ENCODE data around the gene CCT5. TPM values are rescaled to one million over a fixed set of nuclear protein-coding genes. Genes with fewer than 3 reads are reported as not detected.

CCT5 gene
- total and polyA plus RNA-seq, 10 of the 15 experiments (the other 5 are each of a cell fraction or from before 2014, with no cell fraction given), result 376 to 637 (median 543) TPM

GRCh38 chr5:10265245-10266109 is 15.4 kb downstream of the CCT5 start:
- H3K27ac ChIP-seq (ENCODE audit: control insufficient read depth, insufficient read depth), result no peak overlapping the region
- CTCF ChIA-PET, result no interaction called here
- no peak overlapping the region for H2AFZ ChIP-seq (ENCODE audit: control insufficient read depth, low read depth, low read length)
- no peak overlapping the region for H3K9ac ChIP-seq (ENCODE audit: control insufficient read depth, insufficient read depth, low read length)
- intact Hi-C loops (cut with micrococcal nuclease; ENCODE audit: unreplicated experiment) (no loop called here), in situ Hi-C loops (cut with MboI) (no loop called here)
- H3K27me3 ChIP-seq (replicated peaks in 1 of 2; ENCODE audit: control insufficient read depth in 2 of 2, insufficient read depth in 2 of 2, low read length in 1 of 2), result no peaks in the 10 kb centered on the region
- H3K4me1 ChIP-seq (ENCODE audit: control insufficient read depth, insufficient read depth, low read length), result peaks cover 1% of the 10 kb centered on the region; the same call in 1 of the 2 replicates
- BruUV-seq (replicated peaks), result no TSS peak
- TF ChIP-seq POLR2AphosphoS5 (IDR thresholded peaks at IDR 0.05; ENCODE audit: low read length) (peak; percentile 55; the same call in 1 of the 2 replicates), ATF2 (IDR thresholded peaks at IDR 0.05; ENCODE audit: low read length) (peak; percentile 20; the same call in 1 of the 2 replicates), IRF5 (IDR thresholded peaks at IDR 0.05; ENCODE audit: borderline replicate concordance) (no peak), POLR2A (IDR thresholded peaks at IDR 0.05; ENCODE audit: low read depth, low read length) (peak; percentile 59)
- WGBS (ENCODE audit: insufficient coverage, insufficient replicate concordance, low lambda C conversion rate, missing lambda C conversion rate), result 62% methylated on average over 6 of the region's 6 CpGs
- FAIRE-seq (no peak), DNase-seq (ENCODE audit: low read depth, low spot score) (no peak), ATAC-seq (peak; percentile 47)
- no peak overlapping the region for H3K4me2 ChIP-seq (ENCODE audit: control insufficient read depth, insufficient read depth)
- H4K20me1 ChIP-seq (ENCODE audit: control insufficient read depth, insufficient read depth), result no peaks in the 10 kb centered on the region; the same call in 1 of the 2 replicates
- no peaks in the 10 kb centered on the region for H3K9me3 ChIP-seq (replicated peaks; ENCODE audit: control insufficient read depth, insufficient read depth, low read length)
- no peaks in the 10 kb centered on the region for H3K79me2 ChIP-seq (ENCODE audit: control insufficient read depth, insufficient read depth, low read length)
- H3K36me3 ChIP-seq (ENCODE audit: control insufficient read depth in 2 of 2, insufficient read depth in 2 of 2, low read length in 1 of 2), result peaks cover 14 to 35% of the 10 kb centered on the region in 2 experiments
- no peak overlapping the region for H3K4me3 ChIP-seq
- POLR2A ChIA-PET, result interaction anchor here (1.9 kb wide), 1 partner anchor 15 kb away, joined by 7 read pairs; no protein-coding TSS in a partner anchor
- SMC1A ChIA-PET (ENCODE audit: uncharacterized antibody, unreplicated experiment), result interaction anchor here (0.8 to 1.2 kb wide), 2 partner anchors 14 to 18 kb away, joined by 4 to 5 read pairs; no protein-coding TSS in a partner anchor
- RAD21 ChIA-PET (ENCODE audit: unreplicated experiment), result no interaction called here

All from GM12878 (cell line).